Fibroblast of villous mesenchyme (primary cell): Measurements from ENCODE around the gene CCDC191. TPM values are rescaled to one million over a fixed set of nuclear protein-coding genes. Genes with fewer than 3 reads are reported as not detected.

Experiments
- DNase-seq: peaks from one replicate; pipeline ENCODE4 v3.0.0-alpha.2; 2010; ENCODE audit warnings: low read depth
- H3K4me3 ChIP-seq: 2 replicates; pipeline ENCODE4 v1.5.1; 2011; ENCODE audit warnings: low read depth, mild to moderate bottlenecking, low read length
- total RNA-seq: library from RNA; depleted of rRNA; stranded (reverse); fragments of >200 nt; gene quantifications from 2 replicates; pipeline ENCODE4 v1.2.3, GENCODE V29; 2012
- TF ChIP-seq, protein P1 (sequence below): IDR thresholded peaks from 2 replicates; pipeline ENCODE4 v1.5.1; 2012; ENCODE audit warnings: low read depth, mild to moderate bottlenecking, low read length; ENCODE audit not compliant: insufficient read depth

Gene CCDC191
- total RNA-seq, 1 donor = 1.7 TPM

DNA sequence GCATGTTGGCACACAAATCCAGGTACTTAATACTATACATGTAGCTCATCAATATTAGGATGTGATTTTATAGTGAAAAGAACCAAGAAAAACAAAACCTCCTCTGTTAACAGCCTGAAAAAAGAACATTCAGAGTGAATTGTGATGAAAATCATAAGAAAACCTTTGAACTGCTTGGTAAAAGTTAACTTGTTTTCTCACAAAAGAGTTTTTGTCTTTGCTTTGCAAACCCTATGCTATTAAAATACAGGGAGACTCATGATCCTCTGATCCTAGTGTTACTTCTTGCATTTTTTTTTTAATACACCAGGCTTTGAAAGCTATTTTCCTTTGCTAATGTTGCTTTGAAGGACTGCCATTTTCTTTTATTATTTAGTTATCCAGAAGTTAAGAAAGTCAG is 23.9 kb upstream of the CCDC191 start:
- TF ChIP-seq, protein P1, sequence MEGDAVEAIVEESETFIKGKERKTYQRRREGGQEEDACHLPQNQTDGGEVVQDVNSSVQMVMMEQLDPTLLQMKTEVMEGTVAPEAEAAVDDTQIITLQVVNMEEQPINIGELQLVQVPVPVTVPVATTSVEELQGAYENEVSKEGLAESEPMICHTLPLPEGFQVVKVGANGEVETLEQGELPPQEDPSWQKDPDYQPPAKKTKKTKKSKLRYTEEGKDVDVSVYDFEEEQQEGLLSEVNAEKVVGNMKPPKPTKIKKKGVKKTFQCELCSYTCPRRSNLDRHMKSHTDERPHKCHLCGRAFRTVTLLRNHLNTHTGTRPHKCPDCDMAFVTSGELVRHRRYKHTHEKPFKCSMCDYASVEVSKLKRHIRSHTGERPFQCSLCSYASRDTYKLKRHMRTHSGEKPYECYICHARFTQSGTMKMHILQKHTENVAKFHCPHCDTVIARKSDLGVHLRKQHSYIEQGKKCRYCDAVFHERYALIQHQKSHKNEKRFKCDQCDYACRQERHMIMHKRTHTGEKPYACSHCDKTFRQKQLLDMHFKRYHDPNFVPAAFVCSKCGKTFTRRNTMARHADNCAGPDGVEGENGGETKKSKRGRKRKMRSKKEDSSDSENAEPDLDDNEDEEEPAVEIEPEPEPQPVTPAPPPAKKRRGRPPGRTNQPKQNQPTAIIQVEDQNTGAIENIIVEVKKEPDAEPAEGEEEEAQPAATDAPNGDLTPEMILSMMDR = no peak
- DNase-seq = no peak

DNA sequence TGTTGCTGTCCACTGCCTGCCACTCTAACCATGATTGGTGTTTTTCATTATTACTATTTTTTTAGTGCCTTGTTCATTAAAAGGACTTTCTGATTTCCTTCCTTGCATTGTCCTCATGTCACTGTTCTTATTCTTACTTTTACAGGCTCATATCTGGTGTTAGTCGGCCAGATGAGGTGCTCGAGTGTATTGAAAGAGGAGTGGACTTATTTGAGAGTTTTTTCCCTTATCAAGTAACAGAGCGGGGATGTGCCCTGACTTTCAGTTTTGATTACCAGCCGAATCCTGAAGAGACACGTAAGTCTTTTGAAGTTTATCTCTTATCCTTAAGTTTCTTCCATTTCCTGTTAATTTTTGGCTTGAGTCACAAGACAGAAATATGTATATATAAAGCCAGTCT is 23.4 kb upstream of the CCDC191 start:
- peak overlapping the region; percentile 2 for H3K4me3 ChIP-seq
- TF ChIP-seq, protein P1 = no peak
- peak; percentile 65 for DNase-seq

More for the DNA sequence above, 23.9 kb upstream of the CCDC191 start:
- no peak overlapping the region for H3K4me3 ChIP-seq

DNA sequence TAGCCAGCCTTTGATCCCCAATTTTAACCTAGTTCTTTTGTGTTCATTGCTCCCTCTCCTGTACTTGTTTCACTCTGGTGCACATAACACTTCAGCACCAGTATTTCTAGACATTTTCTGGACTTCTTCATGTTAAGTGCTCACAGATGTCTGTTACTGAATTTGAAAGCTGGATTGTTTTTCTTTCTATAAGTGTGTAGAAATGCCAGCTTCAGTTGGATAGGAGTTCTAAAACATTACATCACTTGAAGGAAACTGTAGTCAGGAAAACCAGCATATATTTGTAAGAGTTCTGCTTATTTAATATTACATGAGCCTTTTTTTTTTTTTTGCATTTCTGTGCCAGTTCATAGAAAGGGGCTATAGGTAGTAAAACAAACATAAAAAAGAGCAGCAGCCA is 21.8 kb upstream of the CCDC191 start:
- TF ChIP-seq, protein P1 = no peak
- H3K4me3 ChIP-seq = no peak overlapping the region
- DNase-seq = no peak

DNA sequence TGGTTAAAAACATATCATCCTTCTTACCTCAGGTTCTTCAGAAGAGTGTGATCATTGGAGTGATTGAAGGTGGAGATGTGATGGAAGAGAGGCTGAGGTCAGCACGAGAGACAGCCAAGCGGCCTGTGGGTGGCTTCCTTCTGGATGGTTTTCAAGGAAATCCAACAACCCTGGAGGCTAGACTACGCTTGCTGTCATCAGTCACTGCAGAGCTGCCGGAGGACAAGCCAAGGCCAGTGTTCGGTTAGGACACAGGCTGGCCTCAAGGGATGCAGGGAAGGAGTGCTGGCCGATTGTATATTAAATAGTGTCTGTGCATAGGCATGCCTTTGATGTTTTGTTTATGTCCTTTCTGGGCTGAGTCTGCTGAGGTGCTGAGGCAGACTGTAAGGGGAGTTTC is 20.4 kb upstream of the CCDC191 start:
- TF ChIP-seq, protein P1 = no peak
- no peak for DNase-seq
- H3K4me3 ChIP-seq = no peak overlapping the region

DNA sequence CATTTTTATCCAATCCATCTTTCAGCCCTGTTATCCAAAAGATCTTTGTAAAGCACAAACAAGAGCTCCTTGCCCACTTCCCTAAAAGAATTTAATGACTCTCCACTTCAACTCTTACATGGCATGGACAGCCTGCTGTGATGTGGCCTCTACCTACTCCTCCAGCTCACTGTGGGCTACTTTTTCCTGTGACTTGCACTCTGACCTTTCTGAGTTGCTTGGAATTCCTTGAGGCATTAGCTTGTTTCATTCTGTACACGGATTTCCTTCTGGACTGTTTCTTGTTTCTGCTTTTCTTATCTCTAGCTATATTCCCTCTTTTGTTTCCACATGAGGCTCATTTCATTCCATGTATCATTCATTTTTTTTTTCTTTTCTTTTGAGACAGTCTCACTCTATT is 15.5 kb upstream of the CCDC191 start:
- TF ChIP-seq, protein P1 = no peak
- H3K4me3 ChIP-seq = no peak overlapping the region
- DNase-seq = no peak

DNA sequence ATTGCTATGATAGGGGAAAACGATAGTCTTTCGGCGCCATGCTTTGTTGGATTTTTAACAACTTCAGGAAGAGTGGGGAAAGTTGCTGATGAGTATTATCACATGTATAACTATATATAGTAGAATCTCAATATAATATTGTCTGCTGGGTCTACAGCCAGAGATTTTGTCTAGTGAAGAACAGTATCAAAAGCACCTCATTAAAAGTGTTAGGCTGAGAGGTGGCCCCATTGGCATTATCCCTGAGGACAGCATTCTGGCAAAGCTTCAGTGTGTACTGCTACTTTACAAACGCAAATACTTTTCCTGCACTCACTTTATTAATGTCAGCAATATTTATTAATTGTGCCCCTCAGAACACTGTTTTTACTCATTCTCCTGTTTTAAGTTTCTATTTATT is 12.0 kb upstream of the CCDC191 start:
- DNase-seq = no peak
- no peak overlapping the region for H3K4me3 ChIP-seq
- TF ChIP-seq, protein P1 = no peak

DNA sequence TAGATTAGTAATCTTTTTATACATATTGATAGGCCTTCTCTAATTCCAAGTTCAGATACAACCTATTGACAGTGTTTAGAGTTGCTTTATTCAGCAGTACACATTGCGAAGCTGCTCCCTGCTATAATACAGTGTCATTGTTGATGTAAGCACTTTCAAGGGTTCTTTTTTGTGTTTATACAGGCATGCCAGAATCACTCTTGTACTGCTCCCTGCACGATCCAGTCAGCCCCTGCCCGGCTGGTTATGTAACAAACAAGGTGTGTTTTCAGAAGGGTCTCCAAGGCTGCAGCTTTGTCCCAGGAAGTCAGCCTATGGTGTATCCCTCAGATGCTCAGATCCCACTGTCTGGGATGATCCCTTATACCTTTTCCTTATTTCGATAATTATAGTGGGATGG is 11.5 kb upstream of the CCDC191 start:
- TF ChIP-seq, protein P1 = no peak
- no peak for DNase-seq
- no peak overlapping the region for H3K4me3 ChIP-seq
